GM23338 (cell line): ENCODE measurements around the gene PPP2R3B. TPM values are rescaled to one million over a fixed set of nuclear protein-coding genes. Genes with fewer than 3 reads are reported as not detected.

Experiments used
- ATAC-seq: fragments of 200-7000 bp; cut with Tn5 transposase; 3 replicates; pipeline ENCODE4 v1.9.1; 2020
- DNase-seq: peaks from one replicate; pipeline ENCODE4 v3.0.0-alpha.2; 2015; ENCODE audit warnings: low spot score
- H2AFZ ChIP-seq: fragments of 200-600 bp; sonication (generic); 2 replicates; pipeline ENCODE4 v1.8.0; 2016; ENCODE audit warnings: antibody characterized with exemption, mild to moderate bottlenecking, moderate library complexity
- H3F3A ChIP-seq: fragments of 200-600 bp; sonication (generic); replicated peaks from 2 replicates; pipeline ENCODE4 v1.8.0; 2017; ENCODE audit warnings: antibody characterized with exemption, mixed run types, low read depth
- H3K27ac ChIP-seq: fragments of 200-600 bp; sonication (generic); 2 replicates; pipeline ENCODE4 v1.6.1; 2016; ENCODE audit warnings: low read depth
- H3K27me3 ChIP-seq: fragments of 200-600 bp; sonication (generic); 2 replicates; pipeline ENCODE4 v1.8.0; 2016; ENCODE audit warnings: mild to moderate bottlenecking, mixed run types, moderate library complexity; ENCODE audit not compliant: insufficient read depth
- H3K36me3 ChIP-seq: fragments of 200-600 bp; sonication (generic); 2 replicates; pipeline ENCODE4 v1.8.0; 2016; ENCODE audit warnings: mild to moderate bottlenecking; ENCODE audit not compliant: insufficient read depth
- H3K4me1 ChIP-seq: fragments of 200-600 bp; sonication (generic); 2 replicates; pipeline ENCODE4 v1.8.0; 2016; ENCODE audit warnings: mild to moderate bottlenecking, moderate library complexity; ENCODE audit not compliant: insufficient read depth
- H3K4me2 ChIP-seq: fragments of 200-600 bp; sonication (generic); 2 replicates; pipeline ENCODE4 v1.7.1; 2017; ENCODE audit warnings: mixed run types
- H3K4me3 ChIP-seq: fragments of 200-600 bp; sonication (generic); 2 replicates; pipeline ENCODE4 v1.6.1; 2016; ENCODE audit warnings: mixed run types
- H3K79me2 ChIP-seq: fragments of 200-600 bp; sonication (generic); replicated peaks from 2 replicates; pipeline ENCODE4 v1.8.0; 2017; ENCODE audit warnings: mild to moderate bottlenecking; ENCODE audit not compliant: insufficient read depth
- H3K9me2 ChIP-seq: fragments of 200-600 bp; sonication (generic); 2 replicates; pipeline ENCODE4 v1.8.0; 2017; ENCODE audit not compliant: insufficient read depth
- H4K20me1 ChIP-seq: fragments of 200-600 bp; sonication (generic); replicated peaks from 2 replicates; pipeline ENCODE4 v1.8.0; 2017; ENCODE audit warnings: mild to moderate bottlenecking; ENCODE audit not compliant: insufficient read depth
- H3K27ac Mint-ChIP-seq: 2 replicates; pipeline ENCODE4 v1.8.0; 2020; ENCODE audit warnings: inconsistent platforms, mild to moderate bottlenecking, moderate library complexity, mixed read lengths
- H3K27me3 Mint-ChIP-seq: 3 replicates; pipeline ENCODE4 v1.8.0; 2022; ENCODE audit warnings: low read depth, mild to moderate bottlenecking, moderate library complexity, mixed read lengths, inconsistent platforms; ENCODE audit not compliant: insufficient read depth, poor library complexity
- H3K36me3 Mint-ChIP-seq: 3 replicates; pipeline ENCODE4 v1.8.0; 2021; ENCODE audit warnings: low read depth, mild to moderate bottlenecking, inconsistent platforms, moderate library complexity, mixed read lengths
- H3K4me1 Mint-ChIP-seq: 3 replicates; pipeline ENCODE4 v1.8.0; 2020; ENCODE audit warnings: mild to moderate bottlenecking, inconsistent platforms, mixed read lengths
- H3K4me3 Mint-ChIP-seq: 3 replicates; pipeline ENCODE4 v1.8.0; 2021; ENCODE audit warnings: moderate library complexity, mild to moderate bottlenecking, inconsistent platforms, mixed read lengths
- H3K9me3 Mint-ChIP-seq: 3 replicates; pipeline ENCODE4 v1.8.0; 2020; ENCODE audit warnings: moderate library complexity, mild to moderate bottlenecking, inconsistent platforms, mixed read lengths
- CREB1 ChIP-seq: fragments of 250-450 bp; sonication (Bioruptor Pico); IDR thresholded peaks from 2 replicates; pipeline ENCODE4 v1.5.0; 2020; ENCODE audit warnings: low read depth, mild to moderate bottlenecking, moderate library complexity
- EZH2 ChIP-seq: fragments of 200-600 bp; sonication (generic); IDR thresholded peaks from one replicate; pipeline ENCODE4 v1.8.0; 2017; ENCODE audit warnings: antibody characterized with exemption, mild to moderate bottlenecking, low read depth; ENCODE audit not compliant: unreplicated experiment
- EZH2phosphoT487 ChIP-seq: fragments of 200-600 bp; sonication (generic); IDR thresholded peaks from one replicate; pipeline ENCODE4 v1.8.1; 2018; ENCODE audit warnings: antibody characterized with exemption; ENCODE audit not compliant: unreplicated experiment
- JUNB ChIP-seq: IDR thresholded peaks from one replicate; pipeline ENCODE4 v1.6.1; 2016; ENCODE audit warnings: antibody characterized with exemption; ENCODE audit not compliant: unreplicated experiment
- NANOG ChIP-seq: IDR thresholded peaks from 2 replicates; pipeline ENCODE4 v1.6.1; 2016; ENCODE audit warnings: antibody characterized with exemption, borderline replicate concordance
- POLR2AphosphoS5 ChIP-seq: IDR thresholded peaks from 2 replicates; pipeline ENCODE4 v1.6.1; 2016; ENCODE audit warnings: antibody characterized with exemption, low read depth
- STAT1 ChIP-seq: IDR thresholded peaks from one replicate; pipeline ENCODE4 v1.6.1; 2016; ENCODE audit warnings: antibody characterized with exemption; ENCODE audit not compliant: unreplicated experiment
- ZNF114 ChIP-seq: fragments of 250-450 bp; sonication (Bioruptor Pico); IDR thresholded peaks from 2 replicates; pipeline ENCODE4 v1.5.0; 2020; ENCODE audit warnings: mild to moderate bottlenecking, moderate library complexity
- ZNF331 ChIP-seq: fragments of 250-450 bp; sonication (Bioruptor Pico); IDR thresholded peaks from 2 replicates; pipeline ENCODE4 v1.5.0; 2020; ENCODE audit warnings: low read depth, mild to moderate bottlenecking, moderate library complexity
- polyA plus RNA-seq: library from polyadenylated mRNA; unstranded; fragments of >200 nt; fragmentation: Nextera tagmentation; extraction: Ambion mirVana; gene quantifications from 2 replicates; pipeline ENCODE4 v1.2.1, GENCODE V29; 2016
- total RNA-seq: library from RNA; depleted of rRNA; stranded (reverse); fragments of >200 nt; shearing (Covaris generic); gene quantifications from 2 replicates; pipeline ENCODE4 v1.2.3, GENCODE V29; 2014
- TF ChIP-seq, protein P1 (sequence below): IDR thresholded peaks from 2 replicates; pipeline ENCODE4 v1.6.1; 2016; ENCODE audit warnings: antibody characterized with exemption
- TF ChIP-seq, protein P2 (sequence below): IDR thresholded peaks from one replicate; pipeline ENCODE4 v1.6.1; 2018; ENCODE audit warnings: antibody characterized with exemption; ENCODE audit not compliant: unreplicated experiment
- TF ChIP-seq, protein P3 (sequence below): fragments of 250-450 bp; sonication (Bioruptor Pico); IDR thresholded peaks from 2 replicates; pipeline ENCODE4 v1.5.0; 2020; ENCODE audit warnings: mild to moderate bottlenecking, moderate library complexity
- TF ChIP-seq, protein P4 (sequence below), 2 experiments: fragments of 200-600 bp in 1 of 2; sonication (generic) in 1 of 2; conservative IDR thresholded peaks; 2 replicates each; pipeline versions ENCODE4 v1.5.1 to v1.6.1; 2016 to 2017; ENCODE audit warnings: antibody characterized with exemption in 2 of 2, low read depth in 2 of 2, mild to moderate bottlenecking in 2 of 2, moderate library complexity in 1 of 2

The PPP2R3B gene
- total and polyA plus RNA-seq, 2 experiments from 2014 or later, result 50.1 to 104 TPM

DNA sequence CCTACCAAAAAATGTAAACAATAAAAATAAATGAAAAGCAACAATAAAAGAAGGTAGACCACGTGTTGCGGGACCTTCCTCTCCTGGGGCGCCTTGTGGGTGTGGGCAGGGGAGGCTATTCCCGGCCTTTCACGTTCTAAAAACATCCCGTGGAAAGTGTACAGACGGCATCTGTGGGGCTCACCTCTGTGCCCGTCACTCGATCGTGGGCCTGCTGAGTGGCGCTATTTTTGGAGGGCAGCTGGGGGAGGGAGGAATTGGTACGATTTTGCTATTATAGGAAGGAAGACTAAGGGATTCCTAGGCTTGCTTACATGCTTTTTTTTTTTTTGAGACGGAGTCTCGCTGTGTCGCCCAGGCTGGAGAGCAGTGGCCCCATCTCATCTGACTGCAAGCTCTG lies 13.6 kb upstream of the PPP2R3B start:
- H3K36me3 Mint-ChIP-seq, result no peaks in the 10 kb centered on the region
- Histone ChIP-seq H4K20me1 (no peaks in the 10 kb centered on the region), H3F3A (no peaks in the 10 kb centered on the region; the same call in none of the 2 replicates), H3K36me3 (no peaks in the 10 kb centered on the region), H3K4me3 (no peak overlapping the region), H3K9me2 (no peaks in the 10 kb centered on the region), H3K4me1 (no peaks in the 10 kb centered on the region), H3K4me2 (no peak overlapping the region), H3K27ac (no peak overlapping the region), H3K79me2 (no peaks in the 10 kb centered on the region), H3K27me3 (no peaks in the 10 kb centered on the region), H2AFZ (no peak overlapping the region)
- H3K4me1 Mint-ChIP-seq, result peaks cover 3% of the 10 kb centered on the region; the same call in 1 of the 3 replicates
- no peaks in the 10 kb centered on the region; the same call in 1 of the 3 replicates for H3K9me3 Mint-ChIP-seq
- DNase-seq, result no peak
- no peaks in the 10 kb centered on the region for H3K27me3 Mint-ChIP-seq
- H3K4me3 Mint-ChIP-seq, result no peak overlapping the region
- H3K27ac Mint-ChIP-seq, result no peak overlapping the region
- TF ChIP-seq STAT1, result no peak
- no peak for TF ChIP-seq POLR2AphosphoS5
- TF ChIP-seq CREB1, result no peak
- TF ChIP-seq NANOG, result no peak
- no peak for TF ChIP-seq EZH2
- no peak for TF ChIP-seq ZNF331
- no peak for TF ChIP-seq JUNB
- TF ChIP-seq, protein P1, sequence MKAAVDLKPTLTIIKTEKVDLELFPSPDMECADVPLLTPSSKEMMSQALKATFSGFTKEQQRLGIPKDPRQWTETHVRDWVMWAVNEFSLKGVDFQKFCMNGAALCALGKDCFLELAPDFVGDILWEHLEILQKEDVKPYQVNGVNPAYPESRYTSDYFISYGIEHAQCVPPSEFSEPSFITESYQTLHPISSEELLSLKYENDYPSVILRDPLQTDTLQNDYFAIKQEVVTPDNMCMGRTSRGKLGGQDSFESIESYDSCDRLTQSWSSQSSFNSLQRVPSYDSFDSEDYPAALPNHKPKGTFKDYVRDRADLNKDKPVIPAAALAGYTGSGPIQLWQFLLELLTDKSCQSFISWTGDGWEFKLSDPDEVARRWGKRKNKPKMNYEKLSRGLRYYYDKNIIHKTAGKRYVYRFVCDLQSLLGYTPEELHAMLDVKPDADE, result no peak
- TF ChIP-seq EZH2phosphoT487, result no peak
- TF ChIP-seq, protein P2, sequence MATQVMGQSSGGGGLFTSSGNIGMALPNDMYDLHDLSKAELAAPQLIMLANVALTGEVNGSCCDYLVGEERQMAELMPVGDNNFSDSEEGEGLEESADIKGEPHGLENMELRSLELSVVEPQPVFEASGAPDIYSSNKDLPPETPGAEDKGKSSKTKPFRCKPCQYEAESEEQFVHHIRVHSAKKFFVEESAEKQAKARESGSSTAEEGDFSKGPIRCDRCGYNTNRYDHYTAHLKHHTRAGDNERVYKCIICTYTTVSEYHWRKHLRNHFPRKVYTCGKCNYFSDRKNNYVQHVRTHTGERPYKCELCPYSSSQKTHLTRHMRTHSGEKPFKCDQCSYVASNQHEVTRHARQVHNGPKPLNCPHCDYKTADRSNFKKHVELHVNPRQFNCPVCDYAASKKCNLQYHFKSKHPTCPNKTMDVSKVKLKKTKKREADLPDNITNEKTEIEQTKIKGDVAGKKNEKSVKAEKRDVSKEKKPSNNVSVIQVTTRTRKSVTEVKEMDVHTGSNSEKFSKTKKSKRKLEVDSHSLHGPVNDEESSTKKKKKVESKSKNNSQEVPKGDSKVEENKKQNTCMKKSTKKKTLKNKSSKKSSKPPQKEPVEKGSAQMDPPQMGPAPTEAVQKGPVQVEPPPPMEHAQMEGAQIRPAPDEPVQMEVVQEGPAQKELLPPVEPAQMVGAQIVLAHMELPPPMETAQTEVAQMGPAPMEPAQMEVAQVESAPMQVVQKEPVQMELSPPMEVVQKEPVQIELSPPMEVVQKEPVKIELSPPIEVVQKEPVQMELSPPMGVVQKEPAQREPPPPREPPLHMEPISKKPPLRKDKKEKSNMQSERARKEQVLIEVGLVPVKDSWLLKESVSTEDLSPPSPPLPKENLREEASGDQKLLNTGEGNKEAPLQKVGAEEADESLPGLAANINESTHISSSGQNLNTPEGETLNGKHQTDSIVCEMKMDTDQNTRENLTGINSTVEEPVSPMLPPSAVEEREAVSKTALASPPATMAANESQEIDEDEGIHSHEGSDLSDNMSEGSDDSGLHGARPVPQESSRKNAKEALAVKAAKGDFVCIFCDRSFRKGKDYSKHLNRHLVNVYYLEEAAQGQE, result no peak
- TF ChIP-seq, protein P3, sequence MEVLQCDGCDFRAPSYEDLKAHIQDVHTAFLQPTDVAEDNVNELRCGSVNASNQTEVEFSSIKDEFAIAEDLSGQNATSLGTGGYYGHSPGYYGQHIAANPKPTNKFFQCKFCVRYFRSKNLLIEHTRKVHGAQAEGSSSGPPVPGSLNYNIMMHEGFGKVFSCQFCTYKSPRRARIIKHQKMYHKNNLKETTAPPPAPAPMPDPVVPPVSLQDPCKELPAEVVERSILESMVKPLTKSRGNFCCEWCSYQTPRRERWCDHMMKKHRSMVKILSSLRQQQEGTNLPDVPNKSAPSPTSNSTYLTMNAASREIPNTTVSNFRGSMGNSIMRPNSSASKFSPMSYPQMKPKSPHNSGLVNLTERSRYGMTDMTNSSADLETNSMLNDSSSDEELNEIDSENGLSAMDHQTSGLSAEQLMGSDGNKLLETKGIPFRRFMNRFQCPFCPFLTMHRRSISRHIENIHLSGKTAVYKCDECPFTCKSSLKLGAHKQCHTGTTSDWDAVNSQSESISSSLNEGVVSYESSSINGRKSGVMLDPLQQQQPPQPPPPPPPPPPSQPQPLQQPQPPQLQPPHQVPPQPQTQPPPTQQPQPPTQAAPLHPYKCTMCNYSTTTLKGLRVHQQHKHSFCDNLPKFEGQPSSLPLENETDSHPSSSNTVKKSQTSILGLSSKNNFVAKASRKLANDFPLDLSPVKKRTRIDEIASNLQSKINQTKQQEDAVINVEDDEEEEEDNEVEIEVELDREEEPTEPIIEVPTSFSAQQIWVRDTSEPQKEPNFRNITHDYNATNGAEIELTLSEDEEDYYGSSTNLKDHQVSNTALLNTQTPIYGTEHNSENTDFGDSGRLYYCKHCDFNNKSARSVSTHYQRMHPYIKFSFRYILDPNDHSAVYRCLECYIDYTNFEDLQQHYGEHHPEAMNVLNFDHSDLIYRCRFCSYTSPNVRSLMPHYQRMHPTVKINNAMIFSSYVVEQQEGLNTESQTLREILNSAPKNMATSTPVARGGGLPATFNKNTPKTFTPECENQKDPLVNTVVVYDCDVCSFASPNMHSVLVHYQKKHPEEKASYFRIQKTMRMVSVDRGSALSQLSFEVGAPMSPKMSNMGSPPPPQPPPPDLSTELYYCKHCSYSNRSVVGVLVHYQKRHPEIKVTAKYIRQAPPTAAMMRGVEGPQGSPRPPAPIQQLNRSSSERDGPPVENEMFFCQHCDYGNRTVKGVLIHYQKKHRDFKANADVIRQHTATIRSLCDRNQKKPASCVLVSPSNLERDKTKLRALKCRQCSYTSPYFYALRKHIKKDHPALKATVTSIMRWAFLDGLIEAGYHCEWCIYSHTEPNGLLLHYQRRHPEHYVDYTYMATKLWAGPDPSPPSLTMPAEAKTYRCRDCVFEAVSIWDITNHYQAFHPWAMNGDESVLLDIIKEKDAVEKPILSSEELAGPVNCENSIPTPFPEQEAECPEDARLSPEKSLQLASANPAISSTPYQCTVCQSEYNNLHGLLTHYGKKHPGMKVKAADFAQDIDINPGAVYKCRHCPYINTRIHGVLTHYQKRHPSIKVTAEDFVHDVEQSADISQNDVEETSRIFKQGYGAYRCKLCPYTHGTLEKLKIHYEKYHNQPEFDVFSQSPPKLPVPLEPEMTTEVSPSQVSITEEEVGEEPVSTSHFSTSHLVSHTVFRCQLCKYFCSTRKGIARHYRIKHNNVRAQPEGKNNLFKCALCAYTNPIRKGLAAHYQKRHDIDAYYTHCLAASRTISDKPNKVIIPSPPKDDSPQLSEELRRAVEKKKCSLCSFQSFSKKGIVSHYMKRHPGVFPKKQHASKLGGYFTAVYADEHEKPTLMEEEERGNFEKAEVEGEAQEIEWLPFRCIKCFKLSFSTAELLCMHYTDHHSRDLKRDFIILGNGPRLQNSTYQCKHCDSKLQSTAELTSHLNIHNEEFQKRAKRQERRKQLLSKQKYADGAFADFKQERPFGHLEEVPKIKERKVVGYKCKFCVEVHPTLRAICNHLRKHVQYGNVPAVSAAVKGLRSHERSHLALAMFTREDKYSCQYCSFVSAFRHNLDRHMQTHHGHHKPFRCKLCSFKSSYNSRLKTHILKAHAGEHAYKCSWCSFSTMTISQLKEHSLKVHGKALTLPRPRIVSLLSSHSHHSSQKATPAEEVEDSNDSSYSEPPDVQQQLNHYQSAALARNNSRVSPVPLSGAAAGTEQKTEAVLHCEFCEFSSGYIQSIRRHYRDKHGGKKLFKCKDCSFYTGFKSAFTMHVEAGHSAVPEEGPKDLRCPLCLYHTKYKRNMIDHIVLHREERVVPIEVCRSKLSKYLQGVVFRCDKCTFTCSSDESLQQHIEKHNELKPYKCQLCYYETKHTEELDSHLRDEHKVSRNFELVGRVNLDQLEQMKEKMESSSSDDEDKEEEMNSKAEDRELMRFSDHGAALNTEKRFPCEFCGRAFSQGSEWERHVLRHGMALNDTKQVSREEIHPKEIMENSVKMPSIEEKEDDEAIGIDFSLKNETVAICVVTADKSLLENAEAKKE (CRISPR knock-in tag), result no peak
- TF ChIP-seq ZNF114 (CRISPR knock-in tag), result no peak
- TF ChIP-seq, protein P4, sequence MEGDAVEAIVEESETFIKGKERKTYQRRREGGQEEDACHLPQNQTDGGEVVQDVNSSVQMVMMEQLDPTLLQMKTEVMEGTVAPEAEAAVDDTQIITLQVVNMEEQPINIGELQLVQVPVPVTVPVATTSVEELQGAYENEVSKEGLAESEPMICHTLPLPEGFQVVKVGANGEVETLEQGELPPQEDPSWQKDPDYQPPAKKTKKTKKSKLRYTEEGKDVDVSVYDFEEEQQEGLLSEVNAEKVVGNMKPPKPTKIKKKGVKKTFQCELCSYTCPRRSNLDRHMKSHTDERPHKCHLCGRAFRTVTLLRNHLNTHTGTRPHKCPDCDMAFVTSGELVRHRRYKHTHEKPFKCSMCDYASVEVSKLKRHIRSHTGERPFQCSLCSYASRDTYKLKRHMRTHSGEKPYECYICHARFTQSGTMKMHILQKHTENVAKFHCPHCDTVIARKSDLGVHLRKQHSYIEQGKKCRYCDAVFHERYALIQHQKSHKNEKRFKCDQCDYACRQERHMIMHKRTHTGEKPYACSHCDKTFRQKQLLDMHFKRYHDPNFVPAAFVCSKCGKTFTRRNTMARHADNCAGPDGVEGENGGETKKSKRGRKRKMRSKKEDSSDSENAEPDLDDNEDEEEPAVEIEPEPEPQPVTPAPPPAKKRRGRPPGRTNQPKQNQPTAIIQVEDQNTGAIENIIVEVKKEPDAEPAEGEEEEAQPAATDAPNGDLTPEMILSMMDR (conservative IDR thresholded peaks at IDR 0.05; ENCODE audit: low read depth in 2 of 2), result no peak
- ATAC-seq, result no peak
